ENCODE measurements around the gene VWA8. TPM values are rescaled to one million over a fixed set of nuclear protein-coding genes. Genes with fewer than 3 reads are reported as not detected.
"Not testable (repeated sequence)": the region's sequence is repeated elsewhere in the genome, so short reads cannot be mapped to it uniquely, and the experiment has no call there.

Gene VWA8
- total and polyA plus RNA-seq, 12 donors: 7.5 to 71.6 (median 54.3) TPM

DNA sequence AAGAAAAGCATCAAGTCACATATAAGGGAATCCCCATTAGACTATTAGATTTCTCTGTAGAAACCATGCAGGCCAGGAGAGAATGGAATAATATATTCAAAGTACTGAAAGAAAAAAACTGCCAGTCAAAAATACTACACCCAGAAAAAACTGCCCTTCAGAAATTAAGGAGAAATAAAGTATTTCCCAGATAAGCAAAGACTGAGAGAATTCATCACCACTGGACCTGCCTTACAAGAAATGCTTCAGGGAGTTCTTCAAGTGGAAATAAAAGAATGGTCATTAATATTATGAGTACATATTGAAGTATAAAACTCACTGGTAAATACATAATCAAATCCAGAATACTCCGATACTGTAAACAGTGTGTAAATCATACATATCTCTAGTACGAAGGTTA lies 35.9 kb downstream of the VWA8 start:
- 96 to 99% methylated on average over 2 of the region's 2 CpGs for WGBS, 2 donors

DNA sequence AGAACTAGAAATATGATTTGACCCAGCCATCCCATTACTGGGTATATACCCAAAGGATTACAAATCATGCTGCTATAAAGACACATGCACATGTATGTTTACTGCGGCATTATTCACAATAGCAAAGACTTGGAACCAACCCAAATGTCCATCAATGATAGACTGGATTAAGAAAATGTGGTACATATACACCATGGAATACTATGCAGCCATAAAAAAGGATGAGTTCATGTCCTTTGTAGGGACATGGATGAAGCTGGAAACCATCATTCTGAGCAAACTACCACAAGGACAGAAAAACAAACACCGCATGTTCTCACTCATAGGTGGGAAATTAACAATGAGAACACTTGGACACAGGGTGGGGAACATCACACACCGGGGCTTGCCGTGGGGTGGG lies 38.0 kb downstream of the VWA8 start:
- intact Hi-C loops (cut with DNase I); H3K27me3 ChIP-seq; ATAC-seq; DNase-seq; H3K4me3 ChIP-seq; H3K27ac ChIP-seq: not testable (repeated sequence)
- H3K36me3 ChIP-seq: peaks cover 0 to 13% (median 0%) of the 10 kb centered on the region in 9 donors
- 96 to 99% methylated on average over 4 of the region's 4 CpGs for WGBS, 2 donors
- peaks cover 0 to 26% (median 20%) of the 10 kb centered on the region in 9 donors for H3K4me1 ChIP-seq
- peaks cover 0 to 54% (median 14%) of the 10 kb centered on the region in 11 donors for H3K9me3 ChIP-seq

More for the DNA sequence above, 35.9 kb downstream of the VWA8 start:
- no peak for ATAC-seq
- peaks cover 0 to 54% (median 14%) of the 10 kb centered on the region in 11 donors for H3K9me3 ChIP-seq
- H3K27ac ChIP-seq: no peak overlapping the region
- H3K4me1 ChIP-seq: peaks cover 0 to 21% (median 12%) of the 10 kb centered on the region in 9 donors
- peaks cover 0 to 13% (median 0%) of the 10 kb centered on the region in 9 donors for H3K36me3 ChIP-seq
- TF ChIP-seq, protein P1, sequence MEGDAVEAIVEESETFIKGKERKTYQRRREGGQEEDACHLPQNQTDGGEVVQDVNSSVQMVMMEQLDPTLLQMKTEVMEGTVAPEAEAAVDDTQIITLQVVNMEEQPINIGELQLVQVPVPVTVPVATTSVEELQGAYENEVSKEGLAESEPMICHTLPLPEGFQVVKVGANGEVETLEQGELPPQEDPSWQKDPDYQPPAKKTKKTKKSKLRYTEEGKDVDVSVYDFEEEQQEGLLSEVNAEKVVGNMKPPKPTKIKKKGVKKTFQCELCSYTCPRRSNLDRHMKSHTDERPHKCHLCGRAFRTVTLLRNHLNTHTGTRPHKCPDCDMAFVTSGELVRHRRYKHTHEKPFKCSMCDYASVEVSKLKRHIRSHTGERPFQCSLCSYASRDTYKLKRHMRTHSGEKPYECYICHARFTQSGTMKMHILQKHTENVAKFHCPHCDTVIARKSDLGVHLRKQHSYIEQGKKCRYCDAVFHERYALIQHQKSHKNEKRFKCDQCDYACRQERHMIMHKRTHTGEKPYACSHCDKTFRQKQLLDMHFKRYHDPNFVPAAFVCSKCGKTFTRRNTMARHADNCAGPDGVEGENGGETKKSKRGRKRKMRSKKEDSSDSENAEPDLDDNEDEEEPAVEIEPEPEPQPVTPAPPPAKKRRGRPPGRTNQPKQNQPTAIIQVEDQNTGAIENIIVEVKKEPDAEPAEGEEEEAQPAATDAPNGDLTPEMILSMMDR (IDR thresholded peaks at IDR 0.05): no peak
- intact Hi-C loops (cut with DNase I): no loop called here
- H3K4me3 ChIP-seq: no peak overlapping the region
- no peak for DNase-seq
- H3K27me3 ChIP-seq: no peaks in the 10 kb centered on the region

DNA sequence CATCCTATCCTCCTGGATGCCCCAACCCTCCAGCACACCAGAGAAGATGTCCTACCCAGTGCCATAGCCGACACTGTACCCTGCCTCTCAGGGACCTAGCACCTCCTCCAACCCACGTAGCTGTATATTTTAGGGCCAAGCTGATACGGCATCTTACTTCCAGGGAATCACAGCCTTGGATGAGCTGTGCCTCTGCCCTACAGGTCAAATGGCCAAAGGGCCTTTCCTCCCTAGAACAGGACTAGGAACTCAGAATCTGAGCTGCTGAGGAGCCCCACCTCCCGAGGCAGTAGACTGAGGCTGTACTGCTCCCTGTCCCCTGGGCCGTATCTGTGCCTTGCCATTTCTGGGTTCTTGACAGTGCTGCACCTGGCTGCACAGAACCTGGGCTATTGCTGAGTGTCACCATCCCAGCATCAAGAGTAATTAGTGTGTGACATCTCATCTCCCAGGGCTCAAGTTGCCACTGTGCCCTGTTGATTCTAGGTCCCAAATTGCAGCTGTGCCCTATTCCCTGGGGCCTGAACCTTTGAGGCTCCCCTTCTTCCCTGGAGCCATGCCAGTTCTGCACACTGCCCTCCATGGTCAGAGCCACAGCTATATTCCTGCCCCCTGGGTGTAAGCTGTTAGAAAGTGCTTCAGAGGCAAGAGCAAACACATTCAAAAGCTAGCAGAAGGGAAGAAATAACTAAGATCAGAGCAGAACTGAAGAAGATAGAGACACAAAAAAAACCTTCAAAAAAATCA lies 41.0 kb downstream of the VWA8 start:
- Histone ChIP-seq H3K4me3 (no peak overlapping the region), H3K36me3 (peaks cover 0 to 3% (median 0%) of the 10 kb centered on the region in 9 donors), H3K27ac (peak overlapping the region in 4 of 10 donors; percentile 7 to 64 (median 34)), H3K4me1 (peaks cover 5 to 56% (median 39%) of the 10 kb centered on the region in 9 donors), H3K27me3 (no peaks in the 10 kb centered on the region), H3K9me3 (peaks cover 0 to 33% (median 8%) of the 10 kb centered on the region in 11 donors)
- DNase-seq: no peak
- TF ChIP-seq, protein P1 (IDR thresholded peaks at IDR 0.05): no peak
- 73 to 87% methylated on average over 5 of the region's 5 CpGs for WGBS, 2 donors
- intact Hi-C loops (cut with DNase I): loop anchor here in 3 of 10 donors (10.0 kb wide), 1 partner anchor 125 kb away; the partner anchor contains the start of gene DGKH (in 3 of the 3)
- ATAC-seq: peak in 6 of 8 donors; percentile 9 to 76 (median 12)

DNA sequence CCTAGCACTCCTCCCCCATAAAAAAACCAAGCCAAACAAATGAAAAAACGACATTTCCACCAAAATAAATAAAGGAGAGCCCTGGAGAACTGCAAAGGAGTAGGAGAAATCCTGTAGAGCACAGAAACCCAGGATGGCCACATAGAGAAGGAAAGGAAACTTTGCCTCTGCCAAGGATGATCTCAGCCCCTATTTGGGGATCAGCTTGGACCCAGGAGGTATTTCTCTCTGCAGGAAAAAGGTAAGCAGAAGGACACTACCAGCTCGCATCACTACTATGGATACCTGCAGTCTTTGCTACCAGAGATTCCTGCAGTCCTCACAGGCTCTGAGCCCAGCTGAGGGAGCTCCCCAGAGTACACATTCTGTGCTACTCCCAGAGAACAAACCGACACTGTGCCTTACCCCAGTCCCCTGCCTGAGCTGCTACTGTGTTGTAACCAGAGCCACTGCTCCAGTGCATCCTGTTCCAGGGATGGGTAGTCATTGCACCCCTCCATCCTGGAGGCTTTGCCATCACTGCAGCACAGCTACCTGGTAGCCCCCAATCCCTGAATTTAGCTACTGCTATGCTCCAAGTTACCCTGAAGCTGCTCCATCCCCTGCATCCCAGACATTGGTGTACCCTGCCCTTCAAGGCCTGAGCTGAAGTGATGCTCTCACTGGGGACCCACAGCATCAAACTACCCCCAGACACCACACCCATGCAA lies 41.7 kb downstream of the VWA8 start:
- H3K36me3 ChIP-seq: no peaks in the 10 kb centered on the region
- peaks cover 5 to 59% (median 45%) of the 10 kb centered on the region in 9 donors for H3K4me1 ChIP-seq
- DNase-seq (peak in 1 of 2 donors; percentile 54), ATAC-seq (peak; percentile 48 to 87 (median 79))
- H3K9me3 ChIP-seq: peaks cover 0 to 25% (median 4%) of the 10 kb centered on the region in 11 donors
- no peak overlapping the region for H3K4me3 ChIP-seq
- no peaks in the 10 kb centered on the region for H3K27me3 ChIP-seq
- intact Hi-C loops (cut with DNase I): loop anchor here in 3 of 10 donors (10.0 kb wide), 1 partner anchor 126 kb away; the partner anchor contains the start of gene DGKH (in 3 of the 3)
- H3K27ac ChIP-seq: peak overlapping the region in 5 of 10 donors; percentile 7 to 64 (median 50)
- WGBS, 2 donors: 23 to 35% methylated on average over 3 of the region's 3 CpGs
- TF ChIP-seq, protein P1 (IDR thresholded peaks at IDR 0.05): no peak

Data from heart right ventricle (tissue), 16 donors.